K562 (cell line): ENCODE data around the gene CCDC88C. TPM values are rescaled to one million over a fixed set of nuclear protein-coding genes. Genes with fewer than 3 reads are reported as not detected.

ENCODE experiments used
- ATAC-seq: fragments of 200-7000 bp; cut with Tn5 transposase; 3 replicates; pipeline ENCODE4 v1.9.1; 2020; ENCODE audit warnings: moderate library complexity
- BruUV-seq: library from RNA; stranded (reverse); fragments of 400-500 nt; replicated peaks from 2 replicates; lab custom pipeline; 2021; lab: Mats Ljungman, UMichigan
- CTCF ChIA-PET: fragments of 300-600 bp; formaldehyde crosslinking; extraction: SDS; loops from one replicate; lab custom pipeline; 2021; ENCODE audit warnings: low intra/inter-chr PET ratio; lab: Yijun Ruan, JAX
- POLR2A ChIA-PET: fragments of 300-600, 350-650 bp; sonication (Branson Sonifier 250); formaldehyde crosslinking; extraction: SDS; loops from one replicate; lab custom pipeline; 2021; ENCODE audit warnings: antibody characterized with exemption, inconsistent platforms; lab: Yijun Ruan, JAX
- DNase-seq, 4 experiments: peaks; one replicate each; pipeline versions ENCODE4 v3.0.0 to v3.0.0-alpha.2; 2011 to 2018; ENCODE audit warnings: low spot score in 3 of 4, mixed read lengths in 3 of 4; ENCODE audit errors: extremely low read depth in 1 of 4
- FAIRE-seq: peaks from 2 replicates; lab custom pipeline; 2011; peaks lifted over from hg19 to GRCh38; lab: Jason Lieb, UNC
- H2AFZ ChIP-seq: 2 replicates; pipeline ENCODE4 v1.6.0; 2011; ENCODE audit warnings: low read depth, low read length, control low read depth, inconsistent platforms
- H3K27ac ChIP-seq: fragments of 200-600 bp; 3 replicates; pipeline ENCODE4 v1.8.0; 2011; ENCODE audit warnings: low read depth, mild to moderate bottlenecking, control low read depth, inconsistent platforms, low read length, moderate library complexity, mixed read lengths; ENCODE audit errors: extremely low read depth
- H3K27me3 ChIP-seq, 2 experiments: fragments of 300-600 bp in 1 of 2; 2 replicates in 1 of 2; 3 replicates in 1 of 2; pipeline versions ENCODE4 v1.6.0 to v1.8.0; 2011; ENCODE audit warnings: inconsistent platforms in 2 of 2, low read length in 2 of 2, mild to moderate bottlenecking in 1 of 2, mixed read lengths in 1 of 2, moderate library complexity in 1 of 2; ENCODE audit not compliant: control insufficient read depth in 2 of 2, insufficient read depth in 2 of 2
- H3K36me3 ChIP-seq: fragments of 300-600 bp; 3 replicates; pipeline ENCODE4 v1.8.0; 2011; ENCODE audit warnings: mild to moderate bottlenecking, low read length, inconsistent platforms; ENCODE audit not compliant: control insufficient read depth, insufficient read depth
- H3K4me1 ChIP-seq, 2 experiments: fragments of 200-600 bp in 1 of 2; replicated peaks in 1 of 2; 2 replicates in 1 of 2; 3 replicates in 1 of 2; pipeline versions ENCODE4 v1.5.1 to v1.8.0; 2011; ENCODE audit warnings: inconsistent platforms in 2 of 2, low read length in 2 of 2, mild to moderate bottlenecking in 1 of 2, mixed read lengths in 1 of 2, moderate library complexity in 1 of 2; ENCODE audit not compliant: control insufficient read depth in 2 of 2, insufficient read depth in 2 of 2
- H3K4me2 ChIP-seq: 2 replicates; pipeline ENCODE4 v1.6.1; 2011; ENCODE audit warnings: low read length, control low read depth, inconsistent platforms, mixed read lengths; ENCODE audit not compliant: insufficient read depth
- H3K4me3 ChIP-seq: fragments of 200-600 bp; sonication (generic), shearing (Covaris generic); 2 replicates; pipeline ENCODE4 v1.5.1; 2016; ENCODE audit warnings: control low read depth, inconsistent platforms
- H3K79me2 ChIP-seq: fragments of 200-600 bp; 3 replicates; pipeline ENCODE4 v1.8.0; 2011; ENCODE audit warnings: low read length, inconsistent platforms; ENCODE audit not compliant: control insufficient read depth, insufficient read depth
- H3K9ac ChIP-seq, 2 experiments: 2 replicates each; pipeline versions ENCODE4 v1.6.0 to v1.6.1; 2011; ENCODE audit warnings: low read depth in 2 of 2, low read length in 2 of 2, control low read depth in 1 of 2, inconsistent platforms in 1 of 2, mild to moderate bottlenecking in 1 of 2, mixed read lengths in 1 of 2; ENCODE audit not compliant: insufficient read depth in 1 of 2
- H3K9me1 ChIP-seq: one replicate; pipeline ENCODE4 v1.6.0; 2011; ENCODE audit warnings: inconsistent platforms, mild to moderate bottlenecking, low read length, moderate library complexity; ENCODE audit not compliant: control insufficient read depth, insufficient read depth
- H3K9me3 ChIP-seq: replicated peaks from 2 replicates; pipeline ENCODE4 v1.5.1; 2011; ENCODE audit warnings: low read depth, low read length, inconsistent platforms; ENCODE audit not compliant: control insufficient read depth, insufficient read depth
- H4K20me1 ChIP-seq: replicated peaks from 2 replicates; pipeline ENCODE4 v1.6.1; 2011; ENCODE audit warnings: low read length, inconsistent platforms, mixed read lengths; ENCODE audit not compliant: control insufficient read depth, insufficient read depth
- ARID1B ChIP-seq: fragments of 450-650 bp; IDR thresholded peaks from 2 replicates; pipeline ENCODE4 v1.6.1; 2016; ENCODE audit warnings: antibody characterized with exemption, mild to moderate bottlenecking, inconsistent platforms
- POLR3A ChIP-seq: IDR thresholded peaks from 2 replicates; pipeline ENCODE4 v1.6.1; 2011; ENCODE audit warnings: borderline replicate concordance, mild to moderate bottlenecking, moderate library complexity; ENCODE audit not compliant: insufficient read length, insufficient read depth; ENCODE audit errors: extremely low read depth
- RAD21 ChIP-seq, 2 experiments: fragments of 250-450 bp in 1 of 2; fragments of 450-650 bp in 1 of 2; sonication (Bioruptor Pico) in 1 of 2; formaldehyde crosslinking in 1 of 2; IDR thresholded peaks in 1 of 2; conservative IDR thresholded peaks in 1 of 2; 2 replicates each; pipeline versions ENCODE4 v1.4.0 to v1.8.0; 2020 to 2022; ENCODE audit warnings: mild to moderate bottlenecking in 2 of 2, moderate library complexity in 1 of 2
- ZNF134 ChIP-seq: fragments of 250-450 bp; sonication (Bioruptor Pico); conservative IDR thresholded peaks from 2 replicates; pipeline ENCODE4 v1.4.0; 2020
- WGBS: fragments of 100-300 bp; shearing (Covaris generic); methylation state at CpG from one replicate; pipeline ENCODE4 v1.1.6; 2016; ENCODE audit warnings: low coverage, mixed read lengths; ENCODE audit not compliant: insufficient coverage; ENCODE audit errors: missing lambda C conversion rate; 5-methylcytosine and 5-hydroxymethylcytosine counted together
- in situ Hi-C: fragments of 300-500 bp; cut with MboI; formaldehyde crosslinking; loops from 4 replicates; pipeline ENCODE4 v1.15.0; 2018; ENCODE audit warnings: inconsistent platforms, mixed read lengths
- intact Hi-C: fragments of 100-400 bp; cut with micrococcal nuclease; formaldehyde crosslinking; loops from 2 replicates; pipeline ENCODE4 v1.14.2; 2022
- polyA plus RNA-seq, 8 experiments: library from polyadenylated mRNA; depleted of rRNA in 4 of 8; stranded (reverse) in 5 of 8; unstranded in 3 of 8; fragments of >200 nt; fragmentation: Nextera tagmentation in 2 of 8; fragmentation: Illumina TruSeq in 1 of 8; extraction: Ambion mirVana in 2 of 8; extraction: Trizol in 1 of 8; gene quantifications; 2 replicates each; pipeline versions ENCODE4 v1.2.1 to v1.2.3, GENCODE V29; 2011 to 2014; ENCODE audit warnings: inconsistent platforms in 1 of 8, missing spikeins in 1 of 8
- total RNA-seq, 7 experiments: library from RNA; depleted of rRNA in 6 of 7; stranded (reverse); fragments of >200 nt in 6 of 7; fragmentation: Illumina TruSeq in 2 of 7; extraction: Trizol in 2 of 7; gene quantifications; 2 replicates each; pipeline versions ENCODE4 v1.2.1 to v1.2.3, GENCODE V29; 2011 to 2021; ENCODE audit warnings: low replicate concordance in 1 of 7

CCDC88C gene
- total and polyA plus RNA-seq, 9 of the 15 experiments (the other 6 are each of a cell fraction or from before 2014, with no cell fraction given): 0.62 to 22.5 (median 10.7) TPM

GRCh38 chr14:91380610-91381371 is 36.8 kb downstream of the CCDC88C start (continued):
- no peak for TF ChIP-seq RAD21 (CRISPR knock-in tag; conservative IDR thresholded peaks at IDR 0.05 in 1 of 2, IDR thresholded peaks at IDR 0.05 in 1 of 2)

- no peak overlapping the region for H3K4me3 ChIP-seq
- FAIRE-seq (no peak), DNase-seq (no peak), ATAC-seq (no peak)
- ChIA-PET POLR2A (no interaction called here), CTCF (no interaction called here)
- in situ Hi-C loops (no loop called here), intact Hi-C loops (no loop called here)
- H2AFZ ChIP-seq: no peak overlapping the region
- WGBS: 94% methylated on average over 5 of the region's 5 CpGs
- H3K27me3 ChIP-seq: no peaks in the 10 kb centered on the region
- peaks cover 39% of the 10 kb centered on the region for H3K79me2 ChIP-seq
- H3K4me2 ChIP-seq: no peak overlapping the region
- no peaks in the 10 kb centered on the region for H4K20me1 ChIP-seq
- no peaks in the 10 kb centered on the region for H3K9me3 ChIP-seq
- H3K27ac ChIP-seq: no peak overlapping the region
- no peaks in the 10 kb centered on the region for H3K9me1 ChIP-seq
- TF ChIP-seq POLR3A (no peak), ZNF134 (CRISPR knock-in tag) (no peak), ARID1B (no peak)
- no peak overlapping the region for H3K9ac ChIP-seq
- H3K4me1 ChIP-seq: peaks cover 15 to 25% of the 10 kb centered on the region in 2 experiments
- H3K36me3 ChIP-seq: peaks cover 5% of the 10 kb centered on the region; the same call in 2 of the 3 replicates
- BruUV-seq: no TSS peak
Measured at GRCh38 chr14:91380123-91380522, 37.5 kb downstream of the CCDC88C start.
